Esophagus squamous epithelium (tissue), 5 donors: Measurements from ENCODE around the gene KMT2C. TPM values are rescaled to one million over a fixed set of nuclear protein-coding genes. Genes with fewer than 3 reads are reported as not detected.
"Not testable (repeated sequence)": the region's sequence is repeated elsewhere in the genome, so short reads cannot be mapped to it uniquely, and the experiment has no call there.

ENCODE experiments used
- DNase-seq: peaks from one replicate; lab custom pipeline; 2025; lab: John Stamatoyannopoulos, UW
- H3K27ac ChIP-seq, 4 donors: fragments of 200-600 bp; sonication (generic); one replicate each; pipeline ENCODE4 v1.5.1; 2016 to 2019; ENCODE audit warnings: mild to moderate bottlenecking in 1 of 4
- H3K27me3 ChIP-seq, 4 donors: fragments of 200-600 bp; sonication (generic); 1 replicate in 3 of 4; 2 replicates in 1 of 4; pipeline versions ENCODE4 v1.5.1 to v1.6.0; 2017 to 2021; ENCODE audit warnings: antibody characterized with exemption in 1 of 4
- H3K36me3 ChIP-seq, 3 donors: fragments of 200-600 bp; sonication (generic); one replicate each; pipeline ENCODE4 v1.5.1; 2016 to 2019
- H3K4me1 ChIP-seq, 3 donors: fragments of 200-600 bp; sonication (generic); one replicate each; pipeline ENCODE4 v1.5.1; 2017 to 2019
- H3K4me3 ChIP-seq, 4 donors: fragments of 200-600 bp; sonication (generic); 1 replicate in 3 of 4; 2 replicates in 1 of 4; pipeline ENCODE4 v1.5.1; 2016 to 2019; ENCODE audit warnings: mild to moderate bottlenecking in 2 of 4, moderate library complexity in 1 of 4
- H3K9me3 ChIP-seq, 3 donors: fragments of 200-600 bp; sonication (generic); one replicate each; pipeline ENCODE4 v1.5.1; 2016 to 2019
- WGBS, 2 donors: methylation state at CpG; one replicate each; pipeline ENCODE4 v1.1.5; 2018; 5-methylcytosine and 5-hydroxymethylcytosine counted together
- intact Hi-C: fragments of 100-400 bp; cut with DNase I; formaldehyde crosslinking; loops from one replicate; pipeline ENCODE4 v1.15.0; 2022
- total RNA-seq, 4 donors: library from RNA; depleted of rRNA; stranded (reverse); fragments of >200 nt; gene quantifications; one replicate each; pipeline ENCODE4 v1.1.0, GENCODE V29; 2016
- donor health status: DM: yes; HTN: yes; CAD: no.

KMT2C gene
- total RNA-seq, 4 donors from 2014 or later = 25.1 to 64.7 (median 43.4) TPM

GRCh38 chr7:152270427-152270826, 165.4 kb downstream of the KMT2C start:
- H3K36me3 ChIP-seq = peaks cover 0 to 41% (median 0%) of the 10 kb centered on the region in 3 donors
- H3K4me1 ChIP-seq, H3K27ac ChIP-seq, H3K4me3 ChIP-seq, H3K27me3 ChIP-seq, DNase-seq, intact Hi-C loops, H3K9me3 ChIP-seq: not testable (repeated sequence)
- 96 to 98% methylated on average over 2 of the region's 2 CpGs for WGBS, 2 donors

DNA sequence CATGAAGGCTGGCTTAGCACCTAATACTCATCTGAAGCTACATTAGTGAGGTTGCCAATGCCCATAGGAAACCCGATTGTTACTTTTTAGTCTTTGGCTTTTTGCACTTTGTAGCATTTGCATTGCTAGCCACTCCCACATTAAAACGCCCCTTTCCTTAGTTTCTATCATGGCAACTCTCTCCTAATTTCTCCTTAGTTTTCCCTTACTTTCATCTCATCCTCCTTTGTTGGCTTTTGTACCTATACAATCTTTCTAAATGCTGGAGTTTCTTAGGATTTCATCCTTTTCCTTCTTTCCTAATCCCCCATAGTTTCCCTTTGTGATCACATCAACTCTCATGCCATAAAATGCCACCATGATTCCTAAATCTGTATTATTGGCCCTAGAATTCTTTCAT, 168.9 kb downstream of the KMT2C start:
- H3K27ac ChIP-seq, H3K4me1 ChIP-seq, H3K27me3 ChIP-seq, H3K4me3 ChIP-seq, H3K9me3 ChIP-seq, intact Hi-C loops, DNase-seq: not testable (repeated sequence)
- peaks cover 0 to 41% (median 0%) of the 10 kb centered on the region in 3 donors for H3K36me3 ChIP-seq
- WGBS, 2 donors = 92 to 94% methylated on average over 2 of the region's 2 CpGs

GRCh38 chr7:152264915-152265314, 170.9 kb downstream of the KMT2C start:
- intact Hi-C loops, H3K4me3 ChIP-seq, H3K9me3 ChIP-seq, H3K4me1 ChIP-seq, H3K27ac ChIP-seq, DNase-seq, H3K27me3 ChIP-seq: not testable (repeated sequence)
- H3K36me3 ChIP-seq = peaks cover 0 to 37% (median 0%) of the 10 kb centered on the region in 3 donors
- 77 to 79% methylated on average over 5 of the region's 5 CpGs for WGBS, 2 donors

DNA sequence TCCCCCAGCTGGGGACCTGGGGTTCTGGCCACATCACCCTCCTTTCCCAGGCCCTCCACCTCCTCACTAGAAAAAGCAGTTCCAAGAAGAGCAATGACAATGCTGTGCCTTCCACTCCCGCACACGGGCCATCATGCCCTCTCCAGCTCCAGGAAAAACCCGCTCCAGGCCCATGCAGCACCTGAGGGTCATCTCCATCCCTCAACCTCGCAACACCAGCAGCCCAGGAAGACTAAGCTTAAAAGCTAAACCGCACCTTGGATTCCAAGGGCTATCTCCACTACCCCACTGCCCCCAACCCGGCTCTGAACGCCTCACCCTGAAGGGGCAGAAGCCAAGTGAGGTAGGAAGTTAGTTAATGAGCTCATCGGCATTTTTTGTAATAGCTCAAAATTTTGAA, 173.7 kb downstream of the KMT2C start:
- intact Hi-C loops, DNase-seq, H3K9me3 ChIP-seq, H3K4me3 ChIP-seq, H3K4me1 ChIP-seq, H3K27me3 ChIP-seq, H3K27ac ChIP-seq: not testable (repeated sequence)
- WGBS, 2 donors = 85 to 94% methylated on average over 2 to 8 of the region's 8 CpGs
- peaks cover 0 to 43% (median 0%) of the 10 kb centered on the region in 3 donors for H3K36me3 ChIP-seq

DNA sequence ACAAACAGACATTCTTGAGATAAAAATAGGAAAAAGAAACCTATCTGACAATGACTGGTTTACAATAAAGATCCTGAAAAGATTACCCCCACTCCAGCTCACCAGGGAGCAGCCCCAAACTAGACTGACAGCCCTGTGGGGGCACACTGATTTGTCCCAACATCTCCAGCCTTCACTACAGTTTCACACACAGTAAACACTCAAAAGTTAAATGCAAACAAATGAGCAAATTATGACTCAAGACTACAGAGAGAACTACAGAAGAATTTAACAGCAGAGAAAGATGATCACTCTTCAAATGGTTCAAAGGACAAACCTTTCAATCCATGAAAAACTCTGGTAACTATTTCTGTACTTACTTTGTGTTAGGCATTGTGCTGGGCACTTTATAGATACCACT, 176.2 kb downstream of the KMT2C start:
- DNase-seq, H3K27me3 ChIP-seq: not testable (repeated sequence)

GRCh38 chr7:152247851-152248250, 188.0 kb downstream of the KMT2C start:
- peaks cover 0 to 52% (median 0%) of the 10 kb centered on the region in 3 donors for H3K36me3 ChIP-seq
- DNase-seq, H3K27ac ChIP-seq, H3K4me3 ChIP-seq, H3K27me3 ChIP-seq, H3K9me3 ChIP-seq, H3K4me1 ChIP-seq, intact Hi-C loops: not testable (repeated sequence)
- 85 to 100% methylated on average over 1 to 2 of the region's 2 CpGs for WGBS, 2 donors

More for the DNA sequence above, 176.2 kb downstream of the KMT2C start:
- intact Hi-C loops, H3K27ac ChIP-seq, H3K4me1 ChIP-seq, H3K9me3 ChIP-seq, H3K4me3 ChIP-seq: not testable (repeated sequence)
- peaks cover 0 to 43% (median 0%) of the 10 kb centered on the region in 3 donors for H3K36me3 ChIP-seq

GRCh38 chr7:152245417-152245816, 190.4 kb downstream of the KMT2C start:
- H3K27ac ChIP-seq, H3K4me1 ChIP-seq, H3K27me3 ChIP-seq, intact Hi-C loops, H3K9me3 ChIP-seq, DNase-seq, H3K4me3 ChIP-seq: not testable (repeated sequence)
- H3K36me3 ChIP-seq = peaks cover 0 to 31% (median 0%) of the 10 kb centered on the region in 3 donors
- WGBS, 2 donors = 78 to 84% methylated on average over 2 of the region's 2 CpGs

GRCh38 chr7:152243464-152243863, 192.3 kb downstream of the KMT2C start:
- WGBS, 2 donors = 96 to 97% methylated on average over 11 of the region's 11 CpGs
- H3K27ac ChIP-seq, H3K4me1 ChIP-seq, DNase-seq, H3K4me3 ChIP-seq, H3K9me3 ChIP-seq, intact Hi-C loops, H3K27me3 ChIP-seq: not testable (repeated sequence)
- H3K36me3 ChIP-seq = peaks cover 0 to 20% (median 0%) of the 10 kb centered on the region in 3 donors

- intact Hi-C loops, H3K4me1 ChIP-seq, H3K27ac ChIP-seq, H3K9me3 ChIP-seq, H3K4me3 ChIP-seq, H3K27me3 ChIP-seq, DNase-seq: not testable (repeated sequence)
- peaks cover 0 to 28% (median 0%) of the 10 kb centered on the region in 3 donors for H3K36me3 ChIP-seq
- WGBS, 2 donors = 66 to 87% methylated on average over 8 of the region's 8 CpGs
These were observed 194.5 kb downstream of the KMT2C start for GRCh38 chr7:152241301-152241700.

- H3K4me1 ChIP-seq, H3K27me3 ChIP-seq, H3K4me3 ChIP-seq, DNase-seq, H3K27ac ChIP-seq, intact Hi-C loops, H3K9me3 ChIP-seq: not testable (repeated sequence)
- WGBS, 2 donors = 89 to 93% methylated on average over 5 of the region's 5 CpGs
- peaks cover 0 to 61% (median 0%) of the 10 kb centered on the region in 3 donors for H3K36me3 ChIP-seq
These were observed 199.5 kb downstream of the KMT2C start for GRCh38 chr7:152236306-152236705.

DNA sequence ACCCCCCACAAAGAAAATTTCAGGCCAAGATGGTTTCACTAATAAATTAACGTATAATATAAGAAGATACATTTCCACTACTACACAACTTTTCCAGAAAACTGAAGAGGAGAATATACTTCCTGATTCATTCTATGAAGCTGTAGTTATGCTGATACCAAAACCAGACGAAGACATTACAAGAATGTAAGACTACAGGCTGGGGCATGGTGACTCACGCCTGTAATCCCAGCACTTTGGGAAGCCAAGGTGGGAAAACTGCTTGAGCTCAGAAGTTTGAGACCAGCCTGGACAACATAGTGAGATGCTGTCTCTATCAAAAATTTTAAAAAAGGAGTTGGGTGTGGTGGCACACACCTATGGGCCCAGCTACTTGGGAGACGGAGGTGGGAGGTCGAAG, 201.4 kb downstream of the KMT2C start:
- H3K27ac ChIP-seq, H3K9me3 ChIP-seq, DNase-seq, H3K4me3 ChIP-seq, H3K4me1 ChIP-seq, H3K27me3 ChIP-seq, intact Hi-C loops: not testable (repeated sequence)
- WGBS, 2 donors = 79 to 90% methylated on average over 3 to 5 of the region's 5 CpGs
- peaks cover 0 to 77% (median 0%) of the 10 kb centered on the region in 3 donors for H3K36me3 ChIP-seq
